VCaP (cell line): ENCODE results near the gene SMG9.

Experiments used
- H3K27ac ChIP-seq: fragments of 450-650 bp; 2 replicates; pipeline ENCODE4 v1.5.1; 2017
- CTCF ChIP-seq: fragments of 450-650 bp; conservative IDR thresholded peaks from 2 replicates; pipeline ENCODE4 v1.5.1; 2017; ENCODE audit warnings: mild to moderate bottlenecking, moderate library complexity

The SMG9 gene

GRCh38 chr19:43694553-43694952 lies 60.2 kb downstream of the SMG9 start:
- TF ChIP-seq CTCF: no peak
- H3K27ac ChIP-seq: no peak overlapping the region; the same call in 1 of the 2 replicates

GRCh38 chr19:43692877-43693276 lies 61.9 kb downstream of the SMG9 start:
- no peak overlapping the region for H3K27ac ChIP-seq
- no peak for TF ChIP-seq CTCF

GRCh38 chr19:43692385-43692784 lies 62.4 kb downstream of the SMG9 start:
- no peak overlapping the region for H3K27ac ChIP-seq
- no peak for TF ChIP-seq CTCF

- no peak overlapping the region for H3K27ac ChIP-seq
- TF ChIP-seq CTCF: no peak
These were observed 63.0 kb downstream of the SMG9 start for GRCh38 chr19:43691755-43692154.

GRCh38 chr19:43690890-43691289 lies 63.9 kb downstream of the SMG9 start:
- TF ChIP-seq CTCF: no peak
- no peak overlapping the region for H3K27ac ChIP-seq

- H3K27ac ChIP-seq: no peak overlapping the region
- no peak for TF ChIP-seq CTCF
These were observed 64.3 kb downstream of the SMG9 start for GRCh38 chr19:43690444-43690843.

GRCh38 chr19:43688059-43688701 lies 66.6 kb downstream of the SMG9 start:
- H3K27ac ChIP-seq: no peak overlapping the region
- TF ChIP-seq CTCF: no peak
